Endodermal cell (in vitro differentiated cells): ENCODE measurements around the gene CCDC150. TPM values are rescaled to one million over a fixed set of nuclear protein-coding genes. Genes with fewer than 3 reads are reported as not detected.

ENCODE experiments used
- DNase-seq: peaks from one replicate; pipeline ENCODE4 v3.0.0-alpha.2; 2017
- H3K27ac ChIP-seq: 2 replicates; pipeline ENCODE4 v1.5.1; 2013; ENCODE audit warnings: mild to moderate bottlenecking, low read depth, low read length, moderate library complexity
- H3K27me3 ChIP-seq: 2 replicates; pipeline ENCODE4 v1.6.1; 2013; ENCODE audit warnings: mild to moderate bottlenecking, low read length, moderate library complexity; ENCODE audit not compliant: insufficient read depth, control insufficient read depth, poor library complexity, severe bottlenecking
- H3K36me3 ChIP-seq: 2 replicates; pipeline ENCODE4 v1.7.0; 2013; ENCODE audit warnings: mild to moderate bottlenecking, low read length, moderate library complexity; ENCODE audit not compliant: control insufficient read depth, insufficient read depth
- H3K4me1 ChIP-seq: one replicate; pipeline ENCODE4 v1.7.0; 2013; ENCODE audit warnings: low read length; ENCODE audit not compliant: control insufficient read depth, insufficient read depth
- H3K4me3 ChIP-seq: 2 replicates; pipeline ENCODE4 v1.5.1; 2013; ENCODE audit warnings: mild to moderate bottlenecking, low read length, moderate library complexity
- H3K9ac ChIP-seq: 2 replicates; pipeline ENCODE4 v1.6.1; 2013; ENCODE audit warnings: mild to moderate bottlenecking, low read length, moderate library complexity; ENCODE audit not compliant: poor library complexity, severe bottlenecking; ENCODE audit errors: extremely low read depth
- H3K9me3 ChIP-seq: 2 replicates; pipeline ENCODE4 v1.6.1; 2013; ENCODE audit warnings: mild to moderate bottlenecking, low read length, moderate library complexity; ENCODE audit not compliant: control insufficient read depth
- H3K27ac Mint-ChIP-seq: 2 replicates; pipeline ENCODE4 v1.8.0; 2020; ENCODE audit warnings: mixed read lengths
- H3K27me3 Mint-ChIP-seq: 2 replicates; pipeline ENCODE4 v1.8.0; 2021; ENCODE audit warnings: mild to moderate bottlenecking, mixed read lengths; ENCODE audit not compliant: insufficient read depth
- H3K36me3 Mint-ChIP-seq: 2 replicates; pipeline ENCODE4 v1.8.0; 2020; ENCODE audit warnings: low read depth, mixed read lengths
- H3K4me1 Mint-ChIP-seq: 2 replicates; pipeline ENCODE4 v1.8.0; 2020; ENCODE audit warnings: mixed read lengths
- H3K4me3 Mint-ChIP-seq: 2 replicates; pipeline ENCODE4 v1.8.0; 2020; ENCODE audit warnings: mild to moderate bottlenecking, moderate library complexity, mixed read lengths
- H3K9me3 Mint-ChIP-seq: 2 replicates; pipeline ENCODE4 v1.8.0; 2020; ENCODE audit warnings: mild to moderate bottlenecking, mixed read lengths
- WGBS, 2 experiments: methylation state at CpG; one replicate each; pipeline versions ENCODE4 v1.1.5 to v1.1.7; 2013; ENCODE audit warnings: missing lambda C conversion rate in 2 of 2, mixed read lengths in 1 of 2; ENCODE audit not compliant: insufficient coverage in 1 of 2, insufficient read length in 1 of 2; 5-methylcytosine and 5-hydroxymethylcytosine counted together
- total RNA-seq, 2 donors: library from RNA; stranded (reverse); fragmentation: NEBNext Ultra II Directional in 1 of 2; extraction: Animal tissue kit (Norgen Biotek cat#: 25700) in 1 of 2; gene quantifications; 2 replicates in 1 of 2; 3 replicates in 1 of 2; pipeline ENCODE4 v1.2.1, GENCODE V29; 2021
- TF ChIP-seq, protein P1 (sequence below): fragments of 200-600 bp; sonication (generic); conservative IDR thresholded peaks from 2 replicates; pipeline ENCODE4 v1.5.0; 2021; ENCODE audit warnings: antibody characterized with exemption, mild to moderate bottlenecking

CCDC150 gene
- total RNA-seq, 2 donors from 2014 or later, result 25.4 to 42.9 TPM

DNA sequence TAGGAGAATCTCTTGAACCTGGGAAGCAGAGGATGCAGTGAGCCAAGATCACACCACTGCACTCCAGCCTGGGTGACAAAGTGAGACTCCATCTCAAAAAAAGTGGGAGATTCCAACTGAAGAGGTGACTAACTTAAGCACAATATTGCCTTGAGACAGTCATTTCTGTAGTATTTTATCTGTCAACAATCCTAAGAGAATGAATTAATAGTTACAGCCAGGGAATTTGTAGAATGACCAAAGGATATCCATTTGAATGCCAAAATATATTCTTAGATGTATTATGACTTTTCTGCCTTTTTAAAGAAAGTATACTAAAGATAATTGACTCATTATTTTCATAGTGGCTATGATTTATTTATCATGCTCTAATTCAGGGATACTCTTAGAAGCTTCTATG lies 40.7 kb upstream of the CCDC150 start:
- DNase-seq, result no peak
- no peaks in the 10 kb centered on the region for H3K4me1 ChIP-seq
- H3K27me3 Mint-ChIP-seq, result peaks cover 25% of the 10 kb centered on the region
- H3K4me3 ChIP-seq, result no peak overlapping the region
- no peak overlapping the region for H3K9ac ChIP-seq
- no peak overlapping the region for H3K4me3 Mint-ChIP-seq
- H3K27me3 ChIP-seq, result peaks cover 9% of the 10 kb centered on the region
- H3K9me3 ChIP-seq, result no peaks in the 10 kb centered on the region
- H3K36me3 ChIP-seq, result no peaks in the 10 kb centered on the region
- no peak overlapping the region for H3K27ac Mint-ChIP-seq
- TF ChIP-seq, protein P1, sequence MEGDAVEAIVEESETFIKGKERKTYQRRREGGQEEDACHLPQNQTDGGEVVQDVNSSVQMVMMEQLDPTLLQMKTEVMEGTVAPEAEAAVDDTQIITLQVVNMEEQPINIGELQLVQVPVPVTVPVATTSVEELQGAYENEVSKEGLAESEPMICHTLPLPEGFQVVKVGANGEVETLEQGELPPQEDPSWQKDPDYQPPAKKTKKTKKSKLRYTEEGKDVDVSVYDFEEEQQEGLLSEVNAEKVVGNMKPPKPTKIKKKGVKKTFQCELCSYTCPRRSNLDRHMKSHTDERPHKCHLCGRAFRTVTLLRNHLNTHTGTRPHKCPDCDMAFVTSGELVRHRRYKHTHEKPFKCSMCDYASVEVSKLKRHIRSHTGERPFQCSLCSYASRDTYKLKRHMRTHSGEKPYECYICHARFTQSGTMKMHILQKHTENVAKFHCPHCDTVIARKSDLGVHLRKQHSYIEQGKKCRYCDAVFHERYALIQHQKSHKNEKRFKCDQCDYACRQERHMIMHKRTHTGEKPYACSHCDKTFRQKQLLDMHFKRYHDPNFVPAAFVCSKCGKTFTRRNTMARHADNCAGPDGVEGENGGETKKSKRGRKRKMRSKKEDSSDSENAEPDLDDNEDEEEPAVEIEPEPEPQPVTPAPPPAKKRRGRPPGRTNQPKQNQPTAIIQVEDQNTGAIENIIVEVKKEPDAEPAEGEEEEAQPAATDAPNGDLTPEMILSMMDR, result no peak
- no peak overlapping the region for H3K27ac ChIP-seq
- peaks cover 9% of the 10 kb centered on the region for H3K4me1 Mint-ChIP-seq
- H3K9me3 Mint-ChIP-seq, result no peaks in the 10 kb centered on the region
- H3K36me3 Mint-ChIP-seq, result no peaks in the 10 kb centered on the region

DNA sequence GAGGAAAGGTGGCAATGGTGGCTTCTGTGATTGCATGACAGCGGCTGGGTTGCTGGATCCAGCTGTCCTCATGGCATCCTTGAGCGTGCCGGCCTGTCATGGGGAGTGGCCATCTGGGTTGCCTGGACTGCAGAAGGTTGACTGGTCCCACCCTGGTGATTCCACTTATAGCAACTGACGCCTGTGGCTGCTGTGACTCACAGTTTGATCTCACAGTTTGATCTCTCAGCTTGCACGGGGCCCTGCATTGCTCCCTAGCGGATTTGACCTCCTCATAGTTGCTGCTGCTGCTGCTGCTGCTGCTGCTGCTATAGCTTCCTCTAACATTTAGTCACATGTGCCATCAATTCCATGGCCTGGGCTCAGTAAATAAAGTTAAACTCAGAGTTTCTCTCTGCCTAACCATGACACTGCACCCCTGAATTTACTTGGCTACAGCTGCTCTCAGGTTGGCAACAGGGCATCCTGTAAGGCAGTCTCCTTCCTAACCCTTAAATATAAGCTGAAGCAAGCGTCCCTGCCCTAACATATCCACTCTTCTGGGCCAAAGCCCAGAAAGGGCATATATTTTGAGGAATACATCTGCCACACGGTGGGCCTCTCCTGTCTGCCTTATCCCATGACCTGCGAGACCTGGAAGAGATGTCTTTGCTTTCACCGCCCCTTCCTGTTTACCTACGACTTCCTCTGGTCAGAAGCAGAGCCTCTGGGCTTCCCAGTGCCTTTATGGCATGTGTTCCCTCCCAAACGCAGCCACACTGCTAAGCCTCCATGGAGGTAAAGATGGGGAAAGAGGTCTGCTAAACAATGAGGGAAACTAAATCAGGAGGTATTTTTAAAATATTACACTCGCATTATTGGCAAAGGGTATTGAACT lies 37.8 kb upstream of the CCDC150 start:
- Mint-ChIP-seq H3K9me3 (no peaks in the 10 kb centered on the region), H3K27me3 (peaks cover 4% of the 10 kb centered on the region), H3K4me1 (peaks cover 7% of the 10 kb centered on the region), H3K36me3 (no peaks in the 10 kb centered on the region), H3K4me3 (no peak overlapping the region), H3K27ac (no peak overlapping the region)
- peak; percentile 47 for DNase-seq
- Histone ChIP-seq H3K9ac (no peak overlapping the region), H3K27me3 (no peaks in the 10 kb centered on the region), H3K9me3 (no peaks in the 10 kb centered on the region), H3K27ac (no peak overlapping the region), H3K4me1 (no peaks in the 10 kb centered on the region), H3K36me3 (no peaks in the 10 kb centered on the region), H3K4me3 (no peak overlapping the region)
- WGBS, 2 experiments, result 81 to 86% methylated on average over 11 to 13 of the region's 13 CpGs
- TF ChIP-seq, protein P1, result no peak

DNA sequence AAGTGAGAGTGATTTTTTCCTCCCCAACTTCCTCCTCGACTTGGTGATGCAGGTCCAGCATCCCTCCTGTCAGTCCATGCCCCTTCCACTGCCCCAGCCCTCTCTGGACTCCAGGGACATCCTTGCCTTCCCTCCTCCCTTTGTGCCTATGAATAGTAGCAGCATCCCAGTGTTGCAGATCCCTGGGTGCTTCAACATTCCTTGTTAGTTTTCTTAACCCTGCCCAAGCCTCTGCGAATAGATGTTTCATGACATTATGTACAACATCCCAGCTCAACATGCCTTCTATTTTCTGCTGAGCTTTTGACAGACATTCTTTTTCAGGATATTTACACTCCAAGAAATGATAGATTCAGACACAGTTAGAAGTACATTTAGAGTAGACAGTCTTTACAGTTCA lies 35.3 kb upstream of the CCDC150 start:
- H3K27ac Mint-ChIP-seq, result no peak overlapping the region
- Histone ChIP-seq H3K36me3 (no peaks in the 10 kb centered on the region), H3K4me1 (no peaks in the 10 kb centered on the region), H3K9me3 (no peaks in the 10 kb centered on the region), H3K4me3 (no peak overlapping the region), H3K27me3 (no peaks in the 10 kb centered on the region), H3K9ac (no peak overlapping the region), H3K27ac (no peak overlapping the region)
- TF ChIP-seq, protein P1, result no peak
- DNase-seq, result no peak
- no peaks in the 10 kb centered on the region for H3K36me3 Mint-ChIP-seq
- peaks cover 16% of the 10 kb centered on the region for H3K4me1 Mint-ChIP-seq
- WGBS, 2 experiments, result 90% methylated on average over 2 of the region's 2 CpGs; no CpG with 5 or more reads in 1 of the 2 experiments
- no peak overlapping the region for H3K4me3 Mint-ChIP-seq
- peaks cover 4% of the 10 kb centered on the region for H3K27me3 Mint-ChIP-seq
- no peaks in the 10 kb centered on the region for H3K9me3 Mint-ChIP-seq
